Right ventricle myocardium superior (tissue), 1 donor: Measurements from ENCODE around the gene AFDN. TPM values are rescaled to one million over a fixed set of nuclear protein-coding genes. Genes with fewer than 3 reads are reported as not detected.

Experiments
- ATAC-seq: fragments of 200-7000 bp; cut with Tn5 transposase; one replicate; pipeline ENCODE4 v1.9.1; 2020; ENCODE audit warnings: mild to moderate bottlenecking; ENCODE audit not compliant: poor library complexity
- DNase-seq: peaks from one replicate; pipeline ENCODE4 v3.0.0-alpha.2; 2020
- intact Hi-C: fragments of 100-400 bp; cut with DNase I; formaldehyde crosslinking; loops from one replicate; pipeline ENCODE4 v1.11.2; 2022
- total RNA-seq: library from RNA; stranded (reverse); fragmentation: NEBNext Ultra II Directional; extraction: Animal tissue kit (Norgen Biotek cat#: 25700); gene quantifications from one replicate; pipeline ENCODE4 v1.2.1, GENCODE V29; 2021
- donor health status: DM: no; HTN: yes; CAD: no; lungs with severe emphysema.

The AFDN gene
- total RNA-seq, 1 donor from 2014 or later = 49.1 TPM

- intact Hi-C loops = no loop called here
- no peak for ATAC-seq
- no peak for DNase-seq
Observed at GRCh38 chr6:167978607-167979006, 151.9 kb downstream of the AFDN start.

- ATAC-seq (no peak), DNase-seq (no peak)
- intact Hi-C loops = no loop called here
Observed at GRCh38 chr6:167979436-167980139, 152.9 kb downstream of the AFDN start.

GRCh38 chr6:167980911-167981580, 154.3 kb downstream of the AFDN start:
- DNase-seq (no peak), ATAC-seq (no peak)
- intact Hi-C loops = no loop called here

GRCh38 chr6:167981916-167982462, 155.3 kb downstream of the AFDN start:
- DNase-seq (no peak), ATAC-seq (no peak)
- intact Hi-C loops = no loop called here

- no peak for DNase-seq
- intact Hi-C loops = no loop called here
- no peak for ATAC-seq
Observed at GRCh38 chr6:167984144-167984719, 157.5 kb downstream of the AFDN start.

GRCh38 chr6:167984876-167985604, 158.3 kb downstream of the AFDN start:
- no peak for DNase-seq
- ATAC-seq = no peak
- intact Hi-C loops = no loop called here

GRCh38 chr6:167985911-167986595, 159.3 kb downstream of the AFDN start:
- intact Hi-C loops = no loop called here
- no peak for ATAC-seq
- no peak for DNase-seq

- ATAC-seq (no peak), DNase-seq (no peak)
- intact Hi-C loops = no loop called here
Observed at GRCh38 chr6:167987396-167988153, 160.9 kb downstream of the AFDN start.

- peak; percentile 43 for ATAC-seq
- DNase-seq = no peak
- intact Hi-C loops = no loop called here
Observed at GRCh38 chr6:167988154-167988495, 161.4 kb downstream of the AFDN start.

- ATAC-seq (no peak), DNase-seq (no peak)
- intact Hi-C loops = no loop called here
Observed at GRCh38 chr6:167988945-167989841, 162.5 kb downstream of the AFDN start.

- intact Hi-C loops = no loop called here
- no peak for ATAC-seq
- no peak for DNase-seq
Observed at GRCh38 chr6:167990016-167990945, 163.6 kb downstream of the AFDN start.

GRCh38 chr6:167993169-167993568, 166.5 kb downstream of the AFDN start:
- intact Hi-C loops = no loop called here
- ATAC-seq = peak; percentile 45
- DNase-seq = peak; percentile 69

GRCh38 chr6:167993831-167994230, 167.1 kb downstream of the AFDN start:
- no peak for ATAC-seq
- DNase-seq = no peak
- intact Hi-C loops = no loop called here

GRCh38 chr6:167995302-167995701, 168.6 kb downstream of the AFDN start:
- ATAC-seq (no peak), DNase-seq (no peak)
- intact Hi-C loops = no loop called here

- intact Hi-C loops = no loop called here
- ATAC-seq (no peak), DNase-seq (no peak)
Observed at GRCh38 chr6:167995731-167996151, 169.0 kb downstream of the AFDN start.
